ENCODE data around the gene CXCL14. TPM values are rescaled to one million over a fixed set of nuclear protein-coding genes. Genes with fewer than 3 reads are reported as not detected.
"Not testable (repeated sequence)": the region's sequence is repeated elsewhere in the genome, so short reads cannot be mapped to it uniquely, and the experiment has no call there.

CXCL14 gene
- total RNA-seq, 1 experiment from 2014 or later: 1.7 TPM

DNA sequence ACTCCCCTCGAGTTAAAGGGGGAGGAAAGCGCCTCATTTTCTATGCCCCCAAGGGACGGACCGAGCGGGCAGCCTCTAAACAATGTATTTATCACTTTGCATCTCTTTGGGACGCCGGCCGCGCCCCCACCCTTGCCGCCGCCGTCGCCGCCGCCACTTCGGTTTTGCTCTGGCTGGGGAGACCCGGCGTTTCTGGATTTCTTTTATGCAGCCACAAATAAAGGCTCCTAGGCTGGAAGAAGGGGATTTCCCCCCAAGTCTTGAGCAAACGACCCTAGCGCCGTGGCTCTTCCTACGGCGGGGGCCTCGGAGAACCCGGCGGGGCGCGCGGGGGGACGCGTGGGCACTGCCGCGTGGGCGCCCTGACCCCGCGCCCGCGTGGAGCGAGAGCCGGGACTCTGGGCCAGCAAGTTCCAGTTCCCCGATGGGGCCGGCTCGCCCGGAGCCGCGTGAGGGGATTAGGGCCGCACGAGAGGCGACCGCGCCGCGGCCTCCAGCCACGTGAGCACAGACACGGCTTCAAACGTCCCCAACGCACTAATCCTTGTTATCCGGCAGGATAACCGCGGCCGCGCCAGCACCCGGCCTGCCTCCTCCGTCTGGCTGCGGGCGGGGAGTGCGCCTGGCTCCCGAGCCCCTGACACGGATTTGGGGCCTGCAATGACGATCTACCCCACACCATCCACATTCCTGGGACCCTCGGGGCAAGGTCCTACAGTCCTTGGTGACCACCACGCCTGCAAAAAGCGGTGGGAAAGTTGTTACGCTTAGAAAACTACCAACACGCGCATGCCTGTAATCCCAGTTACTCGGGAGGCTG is 35.1 kb downstream of the CXCL14 start:
- no peak for DNase-seq (ENCODE audit: low spot score)

DNA sequence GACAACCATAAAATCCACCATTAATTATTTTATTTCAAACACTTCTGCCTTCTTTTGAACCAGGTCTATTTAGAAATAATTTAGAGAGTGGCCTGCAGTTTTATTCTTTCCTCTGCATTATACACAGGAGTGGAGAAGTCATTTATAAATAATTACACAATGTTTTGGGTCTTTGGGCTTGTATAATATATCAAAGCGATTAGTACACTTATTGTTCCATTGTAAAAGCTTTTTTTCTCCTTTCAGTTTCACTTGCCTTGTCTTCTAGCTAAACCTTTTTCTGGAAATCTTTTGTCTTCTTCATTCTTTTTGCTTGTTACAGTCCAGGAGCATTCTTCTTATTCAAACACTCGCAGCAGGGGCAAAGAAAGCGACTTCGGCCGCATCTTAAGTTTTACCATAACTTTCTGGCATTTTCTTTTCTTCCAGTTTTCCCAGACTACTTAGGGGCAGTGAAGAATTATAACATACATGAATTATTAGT is 35.7 kb downstream of the CXCL14 start:
- no peak for DNase-seq (ENCODE audit: low spot score)

DNA sequence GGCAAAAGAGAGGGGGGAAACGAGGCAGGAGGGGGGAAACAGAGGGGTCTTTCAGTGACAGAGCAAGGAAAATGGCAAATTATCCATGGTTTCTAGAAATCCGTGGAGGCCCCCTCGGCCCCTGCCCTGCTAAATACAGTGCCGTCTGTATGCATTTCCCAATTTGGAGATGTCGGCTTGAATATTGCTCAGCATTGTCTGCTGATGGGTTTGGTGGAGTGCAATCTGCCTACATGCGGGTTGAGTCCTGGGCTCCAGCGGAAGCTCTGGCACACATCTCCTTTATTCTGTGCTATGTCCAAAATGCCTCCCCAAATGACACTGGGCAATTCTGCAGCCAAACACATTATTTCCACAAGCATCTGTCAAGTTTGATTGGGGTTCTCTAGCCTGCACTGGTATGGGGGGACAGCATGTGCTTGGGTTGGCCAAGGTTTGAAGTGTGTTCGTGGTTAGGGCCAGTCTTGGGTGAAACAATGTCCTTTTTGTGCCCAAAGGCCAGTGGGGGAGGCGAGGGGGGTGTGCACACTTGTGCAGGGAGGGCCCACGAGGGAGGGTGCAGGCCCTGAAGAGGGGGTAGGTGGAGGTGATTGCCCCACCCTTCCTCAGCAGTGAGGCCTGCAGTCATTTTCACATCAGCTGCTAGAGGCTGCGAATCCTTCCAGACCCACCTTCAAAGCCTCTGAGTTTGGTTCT is 36.8 kb downstream of the CXCL14 start:
- DNase-seq (ENCODE audit: low spot score): no peak

DNA sequence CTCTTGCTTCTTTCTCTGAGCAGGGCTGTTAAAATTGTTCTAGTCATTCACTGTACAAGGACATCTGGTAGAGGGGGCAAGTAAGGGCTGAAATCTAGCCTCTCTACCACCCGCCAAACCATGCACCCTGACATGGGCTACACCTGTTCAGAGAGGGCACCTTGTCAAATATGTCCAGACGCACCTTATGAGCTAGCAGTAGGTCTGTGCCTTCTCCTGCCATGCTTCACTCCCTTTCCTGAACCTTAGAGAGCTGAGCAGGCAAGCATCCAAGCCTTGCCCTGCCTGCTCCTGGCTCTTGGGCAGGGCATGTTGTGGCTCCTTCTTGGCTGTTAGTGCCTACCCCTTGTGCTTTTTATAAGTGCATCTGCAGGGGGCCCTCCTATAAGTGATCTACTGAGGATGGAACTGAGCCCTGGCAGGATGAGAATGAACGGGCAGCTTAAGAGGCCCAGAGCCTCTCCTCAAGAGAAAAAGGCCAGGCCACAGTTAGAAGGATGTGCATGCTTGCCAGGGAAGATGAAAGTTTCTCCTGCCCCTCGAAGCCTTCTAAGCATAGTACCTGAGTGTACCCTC is 39.3 kb downstream of the CXCL14 start:
- no peak for DNase-seq (ENCODE audit: low spot score)

DNA sequence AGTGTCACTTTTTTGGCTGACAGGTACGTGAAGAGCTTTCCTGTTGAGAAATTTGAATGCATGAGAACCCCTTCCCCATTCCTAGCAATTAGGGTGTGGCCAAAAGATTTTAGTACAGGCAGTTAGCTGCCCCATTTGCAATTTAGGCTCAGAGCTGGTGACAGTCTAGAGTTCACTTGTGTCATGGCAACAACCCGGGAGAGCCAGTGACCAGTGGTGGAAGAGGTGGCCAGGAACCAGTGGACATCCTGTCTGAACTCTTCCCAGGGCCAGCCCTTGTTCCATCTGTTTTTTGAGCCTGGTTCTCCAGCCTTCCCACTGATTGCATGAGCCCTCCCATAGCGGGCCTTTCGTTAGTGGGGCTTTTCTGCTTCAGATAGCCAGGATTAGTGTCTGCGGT is 40.5 kb downstream of the CXCL14 start:
- no peak for DNase-seq (ENCODE audit: low spot score)

DNA sequence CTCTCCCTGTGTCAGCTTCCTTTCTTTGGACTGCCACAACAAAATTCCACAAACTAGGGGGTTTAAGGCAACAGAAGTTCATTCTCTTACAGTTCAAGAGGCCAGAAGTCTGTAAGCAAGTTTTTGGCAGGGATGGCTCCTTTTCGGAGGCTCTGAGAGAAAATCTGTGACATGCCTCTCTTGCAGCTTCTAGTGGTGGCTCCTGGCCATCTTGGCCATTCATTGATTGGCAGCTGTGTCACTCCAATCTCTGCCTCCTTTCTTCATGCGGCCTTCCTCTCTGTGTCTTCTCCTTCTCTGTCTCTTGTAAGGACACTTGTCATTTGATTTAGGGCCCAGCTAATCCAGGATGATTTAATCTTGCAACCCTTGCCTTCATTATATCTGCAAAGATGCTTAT is 41.0 kb downstream of the CXCL14 start:
- no peak for DNase-seq (ENCODE audit: low spot score)

DNA sequence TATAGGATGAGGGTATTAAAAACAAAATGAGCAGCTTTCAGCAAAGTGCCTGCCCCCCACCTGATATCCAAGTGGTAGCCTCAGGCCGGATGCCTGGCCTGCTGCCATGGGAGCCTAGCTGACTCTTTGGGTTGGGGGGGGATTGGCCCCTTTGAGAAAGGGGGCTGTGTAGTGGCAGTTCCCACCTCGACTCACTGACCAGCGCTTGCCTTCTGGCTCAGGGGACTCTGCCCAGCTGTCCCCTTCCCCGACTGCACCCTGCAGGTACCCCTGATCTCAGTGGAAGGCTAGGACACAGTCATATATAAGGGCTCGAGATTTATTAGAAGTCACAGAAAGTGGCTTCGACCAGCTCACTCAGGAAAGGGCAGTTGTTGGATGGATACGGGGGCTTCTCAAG is 41.5 kb downstream of the CXCL14 start:
- DNase-seq (ENCODE audit: low spot score): no peak

DNA sequence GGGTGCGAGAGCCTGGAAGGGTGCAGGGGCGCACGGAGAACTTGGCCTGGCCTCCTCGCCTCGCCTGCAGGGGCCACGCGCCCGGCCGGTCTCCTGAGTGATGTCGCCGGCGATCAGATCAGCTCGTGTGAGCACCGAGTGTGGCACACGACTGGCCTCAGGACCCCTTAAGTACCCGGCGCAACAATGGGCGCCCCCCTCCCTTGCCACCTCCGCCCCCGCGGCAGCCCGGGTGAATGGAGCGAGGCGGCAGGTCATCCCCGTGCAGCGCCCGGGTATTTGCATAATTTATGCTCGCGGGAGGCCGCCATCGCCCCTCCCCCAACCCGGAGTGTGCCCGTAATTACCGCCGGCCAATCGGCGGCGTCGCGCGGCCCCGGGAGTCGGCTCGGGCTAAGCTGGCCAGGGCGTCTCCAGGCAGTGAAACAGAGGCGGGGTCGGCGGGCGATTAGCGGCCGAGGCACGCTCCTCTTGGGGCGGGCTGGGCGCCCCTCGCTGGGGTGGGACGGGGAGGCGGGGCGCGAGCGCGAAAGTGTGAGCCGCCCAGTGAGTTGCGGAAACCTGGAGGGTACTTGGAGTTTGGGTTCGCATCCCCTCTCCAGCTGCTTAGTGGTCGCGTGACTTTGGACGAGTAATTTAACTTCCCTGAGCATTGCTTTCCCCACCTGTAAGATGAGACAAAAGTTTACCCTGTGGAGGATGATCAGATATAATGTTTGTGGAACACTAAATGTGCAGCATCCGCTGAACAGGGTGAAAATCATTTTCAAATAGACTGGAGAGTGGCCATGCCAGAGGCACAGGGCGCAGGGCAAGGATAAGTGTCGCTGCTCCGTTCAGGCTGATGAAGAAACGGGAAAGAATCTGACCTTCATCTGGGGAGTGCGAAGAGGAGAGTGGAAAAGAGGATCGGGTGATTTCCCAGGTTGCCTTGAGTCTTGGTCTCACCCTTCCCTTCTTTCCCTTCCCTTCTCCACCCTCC is 42.7 kb downstream of the CXCL14 start, which contains the start of gene NEUROG1:
Gene NEUROG1 (minus strand): TSS at position 145 of the 982 bp plus-strand sequence. CDS start 274 bp downstream, outside the sequence.
- DNase-seq (ENCODE audit: low spot score): no peak

DNA sequence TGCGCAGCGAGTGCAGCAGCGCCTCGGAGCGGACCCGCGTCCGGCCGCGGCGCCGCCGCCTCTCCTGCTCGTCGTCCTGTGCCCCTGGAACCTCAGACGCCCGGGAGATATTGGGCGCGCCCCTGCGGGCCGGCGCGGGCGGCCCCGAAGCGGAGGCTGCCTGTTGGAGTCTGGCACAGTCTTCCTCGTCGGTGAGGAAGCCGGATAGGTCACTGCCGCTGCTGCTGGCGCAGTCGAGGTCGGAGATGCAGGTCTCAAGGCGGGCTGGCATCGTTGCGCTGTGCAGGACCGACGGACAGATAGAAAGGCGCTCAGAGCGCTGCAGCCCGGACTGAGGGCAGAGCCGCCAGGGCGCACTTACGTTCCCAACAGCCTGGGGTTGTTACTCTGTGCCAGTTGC is 43.4 kb downstream of the CXCL14 start:
- no peak for DNase-seq (ENCODE audit: low spot score)

DNA sequence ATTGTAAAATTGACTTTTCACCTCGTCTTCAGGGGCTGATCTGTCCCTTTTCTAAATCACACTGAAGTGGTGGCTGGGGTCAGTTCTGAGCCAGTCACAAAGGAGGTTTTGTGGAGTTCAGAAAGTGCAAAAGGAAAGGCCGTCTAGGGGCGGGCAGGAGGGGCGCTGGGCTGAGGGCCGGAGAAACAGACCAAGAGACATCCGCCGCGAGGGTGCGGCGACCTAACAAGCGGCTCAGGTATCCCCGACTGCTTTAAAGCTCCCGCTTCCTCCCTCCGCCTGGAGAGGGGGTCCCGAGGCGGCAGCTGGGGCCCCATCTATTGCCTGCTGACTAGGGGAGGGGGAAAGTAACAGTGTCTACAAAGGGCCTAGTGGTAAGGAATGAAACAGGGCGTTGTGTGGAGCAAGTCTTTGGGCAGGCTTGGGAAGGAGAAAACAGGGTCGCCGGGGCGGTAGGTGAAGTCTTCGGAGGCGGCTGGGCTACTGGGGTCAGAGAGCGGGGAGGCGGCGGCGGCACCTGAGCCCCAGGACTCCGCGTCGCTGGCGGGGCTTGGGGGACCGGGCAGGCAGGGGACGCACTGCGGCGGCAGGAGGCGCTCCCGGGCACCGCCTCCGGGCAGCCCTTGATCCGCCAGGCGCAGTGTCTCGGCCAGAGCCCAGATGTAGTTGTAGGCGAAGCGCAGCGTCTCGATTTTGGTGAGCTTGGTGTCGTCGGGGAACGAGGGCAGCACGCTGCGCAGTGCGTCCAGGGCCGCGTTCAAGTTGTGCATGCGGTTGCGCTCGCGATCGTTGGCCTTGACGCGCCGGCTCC is 44.0 kb downstream of the CXCL14 start:
- no peak for DNase-seq (ENCODE audit: low spot score)

DNA sequence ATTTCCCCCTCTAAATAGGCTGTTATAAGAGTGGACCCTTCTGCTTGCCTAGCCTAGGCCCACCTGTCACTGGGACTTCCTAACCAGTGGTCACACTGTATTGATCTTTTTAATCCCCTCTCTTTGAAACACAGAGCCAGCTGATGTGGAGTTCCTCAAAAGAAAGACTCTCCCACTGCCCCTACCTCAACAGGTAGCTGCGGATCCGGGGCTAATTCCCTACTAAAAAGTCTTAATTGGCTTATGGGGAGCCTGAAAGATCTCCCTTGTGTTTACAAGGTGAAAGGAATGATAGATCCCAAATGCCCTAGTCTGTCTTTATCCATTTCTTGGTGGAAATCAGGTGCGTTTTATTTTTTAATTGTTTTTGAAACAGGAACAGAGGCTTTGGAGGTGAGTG is 45.0 kb downstream of the CXCL14 start:
- DNase-seq (ENCODE audit: low spot score): no peak

DNA sequence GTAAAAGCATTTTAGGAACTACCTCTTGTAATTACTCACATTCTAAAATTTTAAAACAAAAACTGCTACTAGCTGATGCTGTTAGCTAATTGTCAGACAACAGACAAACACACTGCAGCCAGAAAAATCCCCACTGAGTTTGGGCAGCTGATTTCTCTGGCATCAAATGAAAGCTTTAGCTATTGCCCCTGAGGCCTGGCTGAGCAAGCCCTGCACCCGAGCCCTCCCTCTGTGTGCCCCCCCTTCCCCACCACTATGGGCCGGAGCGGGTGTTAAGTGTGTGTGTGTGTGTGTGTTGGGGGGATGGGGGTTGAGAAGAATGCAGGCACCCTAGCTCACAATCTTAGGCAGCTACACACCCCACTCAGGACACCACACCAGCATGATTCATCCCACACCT is 45.5 kb downstream of the CXCL14 start:
- no peak for DNase-seq (ENCODE audit: low spot score)

DNA sequence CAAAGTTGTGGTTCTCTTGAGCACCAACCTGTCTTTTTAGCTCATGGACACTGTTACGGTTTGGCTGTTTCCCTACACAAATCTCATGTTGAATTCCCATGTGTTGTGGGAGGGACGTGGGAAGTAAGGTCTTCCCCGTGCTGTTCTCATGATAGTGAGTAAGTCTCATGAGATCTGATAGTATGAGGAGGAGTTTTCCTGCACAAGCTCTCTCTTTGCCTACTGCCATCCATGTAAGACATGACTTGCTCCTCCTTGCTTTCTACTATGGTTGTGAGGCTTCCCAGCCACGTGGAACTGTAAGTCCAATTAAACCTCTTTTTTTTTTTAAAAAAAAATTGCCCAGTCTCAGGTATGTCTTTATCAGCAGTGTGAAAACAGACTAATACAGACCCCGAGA is 49.2 kb downstream of the CXCL14 start:
- DNase-seq (ENCODE audit: low spot score): not testable (repeated sequence)

DNA sequence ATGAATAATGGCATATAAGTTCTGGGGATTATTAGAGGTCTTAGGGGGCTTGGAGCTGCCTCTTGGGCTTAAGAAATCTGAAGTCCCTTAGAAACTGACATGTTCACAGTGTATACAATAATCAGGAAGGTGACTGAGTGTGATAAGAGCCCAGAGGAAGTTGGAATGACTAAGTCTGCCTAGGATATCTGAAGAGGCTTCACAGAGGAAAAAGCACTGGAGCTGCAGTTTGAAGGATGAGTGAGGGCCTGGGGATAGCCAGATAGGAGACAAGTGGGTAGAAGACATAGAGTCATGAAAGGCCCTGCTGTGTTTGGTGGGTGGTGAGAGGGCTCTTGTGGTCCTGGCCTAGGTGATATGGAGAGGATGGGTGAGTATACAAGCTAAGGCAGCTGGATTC is 51.9 kb downstream of the CXCL14 start:
- DNase-seq (ENCODE audit: low spot score): no peak

DNA sequence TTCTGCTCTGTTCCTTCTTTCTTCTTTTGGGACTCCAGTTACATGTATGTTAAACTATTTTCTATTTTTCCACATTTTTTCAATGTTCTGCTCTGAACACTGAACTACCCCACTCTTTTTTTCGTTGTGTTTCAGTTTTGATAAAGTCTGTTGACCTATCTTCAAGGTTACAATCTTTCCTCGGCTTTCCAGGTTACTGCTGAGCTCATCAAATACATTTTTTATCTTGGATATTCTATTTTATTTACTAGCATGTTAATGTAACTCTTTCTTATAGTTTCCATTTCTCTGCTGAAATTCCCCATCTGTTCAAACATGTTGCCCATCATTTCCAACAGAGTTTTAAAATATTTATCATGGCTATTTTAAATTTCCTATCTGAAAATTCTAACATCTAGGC is 56.8 kb downstream of the CXCL14 start:
- DNase-seq (ENCODE audit: low spot score): no peak

Other genes with a start within 250 kb of the CXCL14 start
- gene MACROH2A1, start 179.8 kb downstream of the CXCL14 start, total RNA-seq (2014; rRNA removed; shearing (Covaris generic)): 270 and 350 TPM in 2 replicates
- gene DCANP1, start 131.6 kb downstream of the CXCL14 start, total RNA-seq (2014; rRNA removed; shearing (Covaris generic)): not detected in 2 replicates
- not detected in 2 replicates for gene TIFAB, start 126.6 kb downstream of the CXCL14 start, total RNA-seq (2014; rRNA removed; shearing (Covaris generic))
- gene NEUROG1, start 43.0 kb downstream of the CXCL14 start, total RNA-seq (2014; rRNA removed; shearing (Covaris generic)): not detected in 2 replicates